B cell (primary cell): ENCODE data around the gene SLC27A5. TPM values are rescaled to one million over a fixed set of nuclear protein-coding genes. Genes with fewer than 3 reads are reported as not detected.

ENCODE experiments used
- ATAC-seq: fragments of 200-7000 bp; cut with Tn5 transposase; one replicate; pipeline ENCODE4 v1.10.0; 2021; ENCODE audit warnings: low read depth, mild to moderate bottlenecking, moderate number of reproducible peaks, moderate library complexity
- CTCF ChIA-PET: fragments of 350-600 bp; sonication (Branson Sonifier 250); formaldehyde crosslinking; loops from one replicate; lab custom pipeline; 2021; ENCODE audit warnings: antibody characterized with exemption, inconsistent platforms; lab: Charles Lee
- POLR2A ChIA-PET: fragments of 350-600 bp; sonication (Branson Sonifier 250); formaldehyde crosslinking; loops from one replicate; lab custom pipeline; 2021; ENCODE audit warnings: antibody characterized with exemption; lab: Charles Lee
- DNase-seq: peaks from one replicate; pipeline ENCODE4 v3.0.0; 2013
- H2AFZ ChIP-seq: 2 replicates; pipeline ENCODE4 v1.6.1; 2012; ENCODE audit warnings: mild to moderate bottlenecking, low read depth, low read length; ENCODE audit not compliant: insufficient read depth, poor library complexity, severe bottlenecking
- H3K27ac ChIP-seq, 2 donors: 1 replicate in 1 of 2; 2 replicates in 1 of 2; pipeline ENCODE4 v1.5.1; 2012 to 2013; ENCODE audit warnings: low read length in 2 of 2, mild to moderate bottlenecking in 2 of 2, moderate library complexity in 1 of 2
- H3K27me3 ChIP-seq, 4 experiments: fragments of 200-600 bp in 1 of 4; sonication (generic) in 1 of 4; replicated peaks in 1 of 4; 1 replicate in 2 of 4; 2 replicates in 2 of 4; pipeline versions ENCODE4 v1.6.1 to v1.7.0; 2013 to 2016; ENCODE audit warnings: low read length in 3 of 4, mild to moderate bottlenecking in 2 of 4, mixed read lengths in 1 of 4, moderate library complexity in 1 of 4; ENCODE audit not compliant: insufficient read depth in 4 of 4, control insufficient read depth in 3 of 4; ENCODE audit errors: control extremely low read depth in 1 of 4
- H3K36me3 ChIP-seq, 2 experiments: replicated peaks in 1 of 2; 1 replicate in 1 of 2; 2 replicates in 1 of 2; pipeline versions ENCODE4 v1.6.1 to v1.7.1; 2013; ENCODE audit warnings: low read length in 1 of 2; ENCODE audit not compliant: insufficient read depth in 2 of 2, control insufficient read depth in 1 of 2; ENCODE audit errors: control extremely low read depth in 1 of 2, extremely low read depth in 1 of 2
- H3K4me1 ChIP-seq, 2 donors: fragments of 200-600 bp in 1 of 2; sonication (generic) in 1 of 2; 1 replicate in 1 of 2; 2 replicates in 1 of 2; pipeline versions ENCODE4 v1.5.1 to v1.6.1; 2013 to 2017; ENCODE audit warnings: low read length in 2 of 2; ENCODE audit not compliant: control insufficient read depth in 2 of 2, insufficient read depth in 2 of 2
- H3K4me2 ChIP-seq: replicated peaks from 2 replicates; pipeline ENCODE3; 2012; ENCODE audit warnings: mild to moderate bottlenecking, low read depth, low read length; ENCODE audit not compliant: poor library complexity, severe bottlenecking
- H3K4me3 ChIP-seq, 5 experiments: fragments of 200-600 bp in 1 of 5; sonication (generic) in 1 of 5; 1 replicate in 3 of 5; 2 replicates in 2 of 5; pipeline versions ENCODE4 v1.5.1 to v1.7.0; 2011 to 2016; ENCODE audit warnings: low read length in 4 of 5, mild to moderate bottlenecking in 4 of 5, low read depth in 2 of 5, control low read depth in 1 of 5, moderate library complexity in 1 of 5; ENCODE audit not compliant: insufficient read depth in 1 of 5; ENCODE audit errors: control extremely low read depth in 1 of 5, extremely low read depth in 1 of 5
- H3K79me2 ChIP-seq: fragments of 200-600 bp; sonication (generic); one replicate; pipeline ENCODE4 v1.6.0; 2016; ENCODE audit warnings: low read length; ENCODE audit not compliant: control insufficient read depth, insufficient read depth
- H3K9ac ChIP-seq: fragments of 200-600 bp; sonication (generic); 2 replicates; pipeline ENCODE4 v1.6.1; 2017; ENCODE audit warnings: mild to moderate bottlenecking, low read length, moderate library complexity
- H3K9me3 ChIP-seq, 3 donors: one replicate each; pipeline versions ENCODE4 v1.6.1 to v1.7.1; 2013; ENCODE audit warnings: low read length in 2 of 3; ENCODE audit not compliant: control insufficient read depth in 2 of 3, insufficient read depth in 1 of 3; ENCODE audit errors: control extremely low read depth in 1 of 3
- H4K20me1 ChIP-seq: 2 replicates; pipeline ENCODE4 v1.6.0; 2012; ENCODE audit warnings: mild to moderate bottlenecking, low read length; ENCODE audit not compliant: insufficient read depth, control insufficient read depth, poor library complexity, severe bottlenecking
- H3K27ac Mint-ChIP-seq: one replicate; pipeline ENCODE4 v1.8.0; 2021; ENCODE audit warnings: mixed read lengths
- H3K27me3 Mint-ChIP-seq: one replicate; pipeline ENCODE4 v1.8.0; 2021; ENCODE audit warnings: mixed read lengths
- H3K4me1 Mint-ChIP-seq: one replicate; pipeline ENCODE4 v1.8.0; 2021; ENCODE audit warnings: mixed read lengths
- H3K4me3 Mint-ChIP-seq: one replicate; pipeline ENCODE4 v1.8.0; 2021; ENCODE audit warnings: mixed read lengths
- H3K9me3 Mint-ChIP-seq: one replicate; pipeline ENCODE4 v1.8.0; 2022; ENCODE audit warnings: mixed read lengths; ENCODE audit not compliant: insufficient read depth
- EZH2 ChIP-seq: IDR thresholded peaks from 2 replicates; pipeline ENCODE4 v1.6.1; 2012; ENCODE audit warnings: borderline replicate concordance, low read depth, mild to moderate bottlenecking, moderate library complexity, low read length; ENCODE audit not compliant: insufficient read depth, poor library complexity, severe bottlenecking
- WGBS: methylation state at CpG from one replicate; pipeline ENCODE4 v1.1.5; 2013; ENCODE audit warnings: missing lambda C conversion rate; ENCODE audit not compliant: insufficient coverage; 5-methylcytosine and 5-hydroxymethylcytosine counted together
- intact Hi-C: fragments of 100-400 bp; cut with micrococcal nuclease; formaldehyde crosslinking; loops from one replicate; pipeline ENCODE4 v1.10.0; 2022
- polyA plus RNA-seq: library from polyadenylated mRNA; depleted of rRNA; stranded (reverse); fragments of >200 nt; gene quantifications from 2 replicates; pipeline ENCODE4 v1.2.3, GENCODE V29; 2012
- total RNA-seq, 2 donors: library from RNA; stranded (reverse); fragments of 120-200 nt in 1 of 2; gene quantifications; 1 replicate in 1 of 2; 2 replicates in 1 of 2; pipeline versions ENCODE4 v1.2.3 to v1.2.4, GENCODE V29; 2013 to 2022
- TF ChIP-seq, protein P1 (sequence below): fragments of 200-600 bp; IDR thresholded peaks from one replicate; pipeline ENCODE4 v1.8.0; 2022; ENCODE audit warnings: antibody characterized with exemption, mild to moderate bottlenecking

Gene SLC27A5
- total and polyA plus RNA-seq, 2 donors (not counting 1 experiment from before 2014, with no cell fraction given), result 8.9 to 11.8 TPM

DNA sequence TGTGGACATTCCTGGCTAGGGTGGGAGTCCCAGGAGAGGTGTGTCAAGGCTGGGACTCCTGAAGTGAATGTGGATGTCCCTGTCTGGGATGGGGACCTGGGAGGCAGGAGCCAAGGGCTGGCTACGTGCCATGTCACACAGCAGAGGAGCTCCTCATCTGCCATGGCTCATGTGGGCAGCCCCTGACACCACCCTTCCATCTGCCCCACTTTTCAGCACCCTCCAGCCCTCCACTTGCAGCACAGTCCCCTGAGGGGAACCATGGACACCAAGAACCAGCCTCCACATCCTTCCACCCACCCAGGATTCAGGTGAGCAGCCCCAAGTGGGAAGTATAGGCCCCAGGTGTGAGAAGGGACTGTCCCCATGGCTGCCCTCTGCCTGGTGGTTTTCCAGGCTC, 33.9 kb downstream of the SLC27A5 start:
- DNase-seq (no peak), ATAC-seq (no peak)
- H3K9me3 ChIP-seq, result no peaks in the 10 kb centered on the region
- ChIA-PET POLR2A (no interaction called here), CTCF (no interaction called here)
- no peak overlapping the region for H3K4me3 ChIP-seq
- intact Hi-C loops, result loop anchor here (2.0 to 5.0 kb wide), 2 partner anchors 116 to 295 kb away; partner anchors contain the start of genes ZNF274 and ZNF497
- Mint-ChIP-seq H3K4me1 (peaks cover 20% of the 10 kb centered on the region), H3K9me3 (no peaks in the 10 kb centered on the region), H3K27ac (no peak overlapping the region), H3K4me3 (peak overlapping the region; percentile 45), H3K27me3 (no peaks in the 10 kb centered on the region)
- no peaks in the 10 kb centered on the region for H3K27me3 ChIP-seq
- H3K4me1 ChIP-seq, result peaks cover 14 to 18% of the 10 kb centered on the region in 2 donors
- no peak overlapping the region for H3K27ac ChIP-seq
- no peak for TF ChIP-seq EZH2
- TF ChIP-seq, protein P1, sequence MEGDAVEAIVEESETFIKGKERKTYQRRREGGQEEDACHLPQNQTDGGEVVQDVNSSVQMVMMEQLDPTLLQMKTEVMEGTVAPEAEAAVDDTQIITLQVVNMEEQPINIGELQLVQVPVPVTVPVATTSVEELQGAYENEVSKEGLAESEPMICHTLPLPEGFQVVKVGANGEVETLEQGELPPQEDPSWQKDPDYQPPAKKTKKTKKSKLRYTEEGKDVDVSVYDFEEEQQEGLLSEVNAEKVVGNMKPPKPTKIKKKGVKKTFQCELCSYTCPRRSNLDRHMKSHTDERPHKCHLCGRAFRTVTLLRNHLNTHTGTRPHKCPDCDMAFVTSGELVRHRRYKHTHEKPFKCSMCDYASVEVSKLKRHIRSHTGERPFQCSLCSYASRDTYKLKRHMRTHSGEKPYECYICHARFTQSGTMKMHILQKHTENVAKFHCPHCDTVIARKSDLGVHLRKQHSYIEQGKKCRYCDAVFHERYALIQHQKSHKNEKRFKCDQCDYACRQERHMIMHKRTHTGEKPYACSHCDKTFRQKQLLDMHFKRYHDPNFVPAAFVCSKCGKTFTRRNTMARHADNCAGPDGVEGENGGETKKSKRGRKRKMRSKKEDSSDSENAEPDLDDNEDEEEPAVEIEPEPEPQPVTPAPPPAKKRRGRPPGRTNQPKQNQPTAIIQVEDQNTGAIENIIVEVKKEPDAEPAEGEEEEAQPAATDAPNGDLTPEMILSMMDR, result no peak
- H3K79me2 ChIP-seq, result no peaks in the 10 kb centered on the region
- WGBS, result 100% methylated on average over 1 of the region's 1 CpG
- no peak overlapping the region for H3K9ac ChIP-seq
- H3K4me2 ChIP-seq, result no peak overlapping the region
- no peak overlapping the region for H2AFZ ChIP-seq
- H4K20me1 ChIP-seq, result no peaks in the 10 kb centered on the region
- H3K36me3 ChIP-seq, result peaks cover 1 to 2% of the 10 kb centered on the region in 2 experiments

DNA sequence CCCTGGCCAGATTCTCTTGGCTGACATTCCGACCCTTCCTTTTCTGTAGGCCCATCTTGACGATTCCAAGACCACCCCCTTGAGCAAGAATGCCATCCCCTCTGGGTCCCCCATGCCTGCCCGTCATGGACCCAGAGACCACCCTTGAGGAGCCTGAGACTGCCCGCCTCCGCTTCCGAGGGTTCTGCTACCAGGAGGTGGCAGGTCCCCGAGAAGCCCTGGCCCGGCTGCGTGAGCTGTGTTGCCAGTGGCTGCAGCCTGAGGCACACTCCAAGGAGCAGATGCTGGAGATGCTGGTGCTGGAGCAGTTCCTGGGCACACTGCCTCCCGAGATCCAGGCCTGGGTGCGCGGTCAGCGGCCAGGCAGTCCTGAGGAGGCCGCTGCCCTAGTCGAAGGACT, 34.7 kb downstream of the SLC27A5 start:
- Mint-ChIP-seq H3K4me3 (peak overlapping the region; percentile 98), H3K9me3 (no peaks in the 10 kb centered on the region), H3K27ac (peak overlapping the region; percentile 98), H3K4me1 (peaks cover 20% of the 10 kb centered on the region), H3K27me3 (no peaks in the 10 kb centered on the region)
- ATAC-seq, result no peak
- no peaks in the 10 kb centered on the region for H3K9me3 ChIP-seq
- DNase-seq, result no peak
- H3K27me3 ChIP-seq, result no peaks in the 10 kb centered on the region
- no peak overlapping the region for H3K4me3 ChIP-seq
- H3K4me1 ChIP-seq, result peaks cover 14 to 18% of the 10 kb centered on the region in 2 donors
- intact Hi-C loops, result loop anchor here (2.0 to 5.0 kb wide), 2 partner anchors 115 to 294 kb away; partner anchors contain the start of genes ZNF274 and ZNF497
- H3K9ac ChIP-seq, result no peak overlapping the region
- CTCF ChIA-PET, result no interaction called here
- peak overlapping the region; percentile 78 for H2AFZ ChIP-seq
- H4K20me1 ChIP-seq, result no peaks in the 10 kb centered on the region
- POLR2A ChIA-PET, result interaction anchor here (1.0 to 1.1 kb wide), 2 partner anchors 10 to 43 kb away, joined by 3 to 4 read pairs; partner anchors contain the start of genes ZBTB45 and ZNF324
- peak overlapping the region; percentile 91 for H3K4me2 ChIP-seq
- peaks cover 4 to 8% of the 10 kb centered on the region in 2 experiments for H3K36me3 ChIP-seq
- 93% methylated on average over 15 of the region's 15 CpGs for WGBS
- TF ChIP-seq, protein P1, result no peak
- no peak for TF ChIP-seq EZH2
- no peak overlapping the region for H3K27ac ChIP-seq
- H3K79me2 ChIP-seq, result no peaks in the 10 kb centered on the region
